ENCODE measurements around the gene USP9X. TPM values are rescaled to one million over a fixed set of nuclear protein-coding genes. Genes with fewer than 3 reads are reported as not detected.
A peak's percentile ranks its signal among the peaks of the same experiment; 100 is the strongest.
"Not testable (repeated sequence)": the region's sequence is repeated elsewhere in the genome, so short reads cannot be mapped to it uniquely, and the experiment has no call there.

The USP9X gene
- total RNA-seq, 2 experiments from 2014 or later = 38.0 to 46.0 TPM

GRCh38 chrX:41063276-41063675, 22.0 kb upstream of the USP9X start:
- ATAC-seq; CTCF ChIA-PET; H3K9me3 Mint-ChIP-seq (ENCODE audit: insufficient read depth); H3K4me1 Mint-ChIP-seq (ENCODE audit: low read depth); H3K4me3 Mint-ChIP-seq; H3K36me3 Mint-ChIP-seq (ENCODE audit: low read depth); H3K27me3 Mint-ChIP-seq (ENCODE audit: low read depth); DNase-seq; POLR2A ChIA-PET; H3K27ac Mint-ChIP-seq: not testable (repeated sequence)

DNA sequence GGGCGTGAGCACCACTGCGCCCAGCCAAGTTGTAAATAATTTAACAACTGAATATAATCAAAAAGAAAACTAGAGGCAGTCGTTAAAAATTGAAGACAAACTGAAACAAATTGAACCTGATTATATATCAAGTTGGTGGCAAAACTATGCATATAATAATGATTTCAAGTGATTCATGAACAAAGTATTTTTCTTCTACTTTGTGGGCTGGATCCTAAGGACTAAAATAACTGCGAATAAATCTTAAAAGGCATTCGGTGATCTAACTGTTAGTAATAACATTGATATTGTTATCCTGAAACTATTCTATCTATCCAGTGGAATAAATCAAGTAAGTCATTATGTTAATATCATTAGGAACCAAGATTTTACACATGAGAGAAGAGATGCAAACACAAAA, 21.2 kb upstream of the USP9X start:
- Mint-ChIP-seq H3K27me3 (ENCODE audit: low read depth) (no peaks in the 10 kb centered on the region), H3K9me3 (ENCODE audit: insufficient read depth) (no peaks in the 10 kb centered on the region), H3K4me1 (ENCODE audit: low read depth) (no peaks in the 10 kb centered on the region), H3K36me3 (ENCODE audit: low read depth) (no peaks in the 10 kb centered on the region), H3K4me3 (no peak overlapping the region), H3K27ac (no peak overlapping the region)
- no peak for DNase-seq
- ATAC-seq = no peak
- ChIA-PET CTCF (no interaction called here), POLR2A (no interaction called here)

GRCh38 chrX:41066391-41066790, 18.9 kb upstream of the USP9X start:
- no peak for DNase-seq
- H3K4me1 Mint-ChIP-seq (ENCODE audit: low read depth) = no peaks in the 10 kb centered on the region
- no peak for ATAC-seq
- H3K27ac Mint-ChIP-seq = no peak overlapping the region
- ChIA-PET POLR2A (no interaction called here), CTCF (interaction anchor here (0.9 kb wide), 1 partner anchor 71 kb away, joined by 3 read pairs; no protein-coding TSS in a partner anchor)
- no peaks in the 10 kb centered on the region for H3K9me3 Mint-ChIP-seq (ENCODE audit: insufficient read depth)
- H3K27me3 Mint-ChIP-seq (ENCODE audit: low read depth) = no peaks in the 10 kb centered on the region
- no peak overlapping the region for H3K4me3 Mint-ChIP-seq
- H3K36me3 Mint-ChIP-seq (ENCODE audit: low read depth) = no peaks in the 10 kb centered on the region

DNA sequence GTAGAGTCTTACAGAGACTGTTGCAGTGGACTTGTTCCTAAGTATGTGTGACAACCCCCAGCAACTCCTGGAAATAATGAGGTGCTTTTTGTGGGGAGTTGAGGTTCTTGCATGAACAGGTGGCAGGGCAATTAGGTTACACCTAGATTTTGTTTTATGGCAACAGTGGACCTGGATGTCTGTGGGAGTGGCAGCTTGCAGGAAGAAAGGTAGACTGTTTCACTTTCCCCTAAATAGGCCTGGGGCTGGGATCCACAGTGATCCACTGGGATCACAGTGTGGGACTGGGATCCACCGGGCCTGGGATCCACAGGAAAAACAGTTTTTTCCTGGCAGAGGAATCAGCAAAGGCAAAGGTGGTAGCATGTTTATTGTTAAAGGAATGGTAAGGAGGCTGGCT, 18.3 kb upstream of the USP9X start:
- Mint-ChIP-seq H3K4me3 (no peak overlapping the region), H3K9me3 (ENCODE audit: insufficient read depth) (no peaks in the 10 kb centered on the region), H3K36me3 (ENCODE audit: low read depth) (no peaks in the 10 kb centered on the region), H3K27ac (no peak overlapping the region), H3K4me1 (ENCODE audit: low read depth) (no peaks in the 10 kb centered on the region), H3K27me3 (ENCODE audit: low read depth) (no peaks in the 10 kb centered on the region)
- ChIA-PET POLR2A (no interaction called here), CTCF (interaction anchor here (0.9 kb wide), 1 partner anchor 71 kb away, joined by 3 read pairs; no protein-coding TSS in a partner anchor)
- no peak for ATAC-seq
- DNase-seq = no peak

- Mint-ChIP-seq H3K9me3 (ENCODE audit: insufficient read depth) (no peaks in the 10 kb centered on the region), H3K4me1 (ENCODE audit: low read depth) (no peaks in the 10 kb centered on the region), H3K27me3 (ENCODE audit: low read depth) (no peaks in the 10 kb centered on the region), H3K4me3 (no peak overlapping the region), H3K36me3 (ENCODE audit: low read depth) (no peaks in the 10 kb centered on the region), H3K27ac (no peak overlapping the region)
- ChIA-PET POLR2A (no interaction called here), CTCF (no interaction called here)
- ATAC-seq (no peak), DNase-seq (no peak)
Observed at GRCh38 chrX:41067721-41068120, 17.5 kb upstream of the USP9X start.

- no peak for DNase-seq
- no peaks in the 10 kb centered on the region for H3K4me1 Mint-ChIP-seq (ENCODE audit: low read depth)
- H3K27ac Mint-ChIP-seq = no peak overlapping the region
- no peaks in the 10 kb centered on the region for H3K27me3 Mint-ChIP-seq (ENCODE audit: low read depth)
- H3K4me3 Mint-ChIP-seq = no peak overlapping the region
- ChIA-PET POLR2A (no interaction called here), CTCF (no interaction called here)
- H3K9me3 Mint-ChIP-seq (ENCODE audit: insufficient read depth) = no peaks in the 10 kb centered on the region
- ATAC-seq = no peak
- H3K36me3 Mint-ChIP-seq (ENCODE audit: low read depth) = no peaks in the 10 kb centered on the region
Observed at GRCh38 chrX:41076742-41077141, 8.5 kb upstream of the USP9X start.

DNA sequence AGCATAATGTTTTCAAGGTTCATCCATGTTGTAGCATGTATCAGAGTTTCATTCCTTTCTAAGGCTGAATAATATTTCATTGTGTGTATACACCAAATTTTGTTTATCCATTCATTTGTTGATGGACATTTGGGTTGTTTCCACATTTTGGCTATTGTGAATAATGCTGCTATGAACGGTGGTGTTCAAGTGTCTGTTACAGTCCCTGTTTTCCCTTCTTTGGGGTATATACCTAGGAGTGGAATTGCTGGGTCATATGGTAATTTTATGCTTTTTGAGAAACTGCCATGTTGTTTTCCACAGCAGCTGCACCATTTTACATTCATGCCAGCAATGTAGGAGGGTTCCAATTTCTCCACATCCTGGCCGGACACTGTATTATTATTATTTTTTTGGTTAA, 3.4 kb upstream of the USP9X start:
- Mint-ChIP-seq H3K4me1 (ENCODE audit: low read depth) (peaks cover 7% of the 10 kb centered on the region), H3K9me3 (ENCODE audit: insufficient read depth) (no peaks in the 10 kb centered on the region), H3K27ac (no peak overlapping the region), H3K4me3 (no peak overlapping the region), H3K36me3 (ENCODE audit: low read depth) (peaks cover 2% of the 10 kb centered on the region), H3K27me3 (ENCODE audit: low read depth) (no peaks in the 10 kb centered on the region)
- DNase-seq (no peak), ATAC-seq (no peak)
- ChIA-PET CTCF (interaction anchor here (1.0 kb wide), 1 partner anchor 430 kb away, joined by 4 read pairs; no protein-coding TSS in a partner anchor), POLR2A (no interaction called here)

GRCh38 chrX:41082783-41083182, 2.5 kb upstream of the USP9X start:
- Mint-ChIP-seq H3K4me3 (no peak overlapping the region), H3K9me3 (ENCODE audit: insufficient read depth) (no peaks in the 10 kb centered on the region), H3K36me3 (ENCODE audit: low read depth) (peaks cover 6% of the 10 kb centered on the region), H3K4me1 (ENCODE audit: low read depth) (peaks cover 8% of the 10 kb centered on the region), H3K27me3 (ENCODE audit: low read depth) (no peaks in the 10 kb centered on the region), H3K27ac (no peak overlapping the region)
- DNase-seq (no peak), ATAC-seq (no peak)
- ChIA-PET CTCF (interaction anchor here (1.0 kb wide), 1 partner anchor 431 kb away, joined by 4 read pairs; no protein-coding TSS in a partner anchor), POLR2A (no interaction called here)

GRCh38 chrX:41084044-41084892, 977 bp upstream of the USP9X start:
- peaks cover 19% of the 10 kb centered on the region for H3K36me3 Mint-ChIP-seq (ENCODE audit: low read depth)
- no peaks in the 10 kb centered on the region for H3K27me3 Mint-ChIP-seq (ENCODE audit: low read depth)
- no peaks in the 10 kb centered on the region for H3K9me3 Mint-ChIP-seq (ENCODE audit: insufficient read depth)
- ChIA-PET POLR2A (interaction anchor here (0.6 to 3.2 kb wide), 17 partner anchors 11 to 441 kb away, joined by 3 to 21 read pairs (median 4); partner anchors contain the start of gene MED14), CTCF (no interaction called here)
- ATAC-seq (peak; percentile 72), DNase-seq (peak; percentile 96)
- H3K4me3 Mint-ChIP-seq = peak overlapping the region; percentile 77
- H3K4me1 Mint-ChIP-seq (ENCODE audit: low read depth) = peaks cover 21% of the 10 kb centered on the region
- H3K27ac Mint-ChIP-seq = peak overlapping the region; percentile 100

- peak overlapping the region; percentile 77 for H3K4me3 Mint-ChIP-seq
- ATAC-seq (peak; percentile 43), DNase-seq (peak; percentile 75)
- ChIA-PET CTCF (interaction anchor here (1.4 to 2.7 kb wide), 2 partner anchors 30 to 432 kb away, joined by 3 to 18 read pairs; no protein-coding TSS in a partner anchor), POLR2A (interaction anchor here (0.6 to 3.2 kb wide), 18 partner anchors 9 to 446 kb away, joined by 3 to 21 read pairs (median 4); partner anchors contain the start of genes CXorf38 and MED14)
- no peaks in the 10 kb centered on the region for H3K9me3 Mint-ChIP-seq (ENCODE audit: insufficient read depth)
- peaks cover 22% of the 10 kb centered on the region for H3K36me3 Mint-ChIP-seq (ENCODE audit: low read depth)
- peak overlapping the region; percentile 100 for H3K27ac Mint-ChIP-seq
- H3K4me1 Mint-ChIP-seq (ENCODE audit: low read depth) = peaks cover 29% of the 10 kb centered on the region
- no peaks in the 10 kb centered on the region for H3K27me3 Mint-ChIP-seq (ENCODE audit: low read depth)
Observed at GRCh38 chrX:41085512-41085877, 250 bp downstream of the USP9X start.

DNA sequence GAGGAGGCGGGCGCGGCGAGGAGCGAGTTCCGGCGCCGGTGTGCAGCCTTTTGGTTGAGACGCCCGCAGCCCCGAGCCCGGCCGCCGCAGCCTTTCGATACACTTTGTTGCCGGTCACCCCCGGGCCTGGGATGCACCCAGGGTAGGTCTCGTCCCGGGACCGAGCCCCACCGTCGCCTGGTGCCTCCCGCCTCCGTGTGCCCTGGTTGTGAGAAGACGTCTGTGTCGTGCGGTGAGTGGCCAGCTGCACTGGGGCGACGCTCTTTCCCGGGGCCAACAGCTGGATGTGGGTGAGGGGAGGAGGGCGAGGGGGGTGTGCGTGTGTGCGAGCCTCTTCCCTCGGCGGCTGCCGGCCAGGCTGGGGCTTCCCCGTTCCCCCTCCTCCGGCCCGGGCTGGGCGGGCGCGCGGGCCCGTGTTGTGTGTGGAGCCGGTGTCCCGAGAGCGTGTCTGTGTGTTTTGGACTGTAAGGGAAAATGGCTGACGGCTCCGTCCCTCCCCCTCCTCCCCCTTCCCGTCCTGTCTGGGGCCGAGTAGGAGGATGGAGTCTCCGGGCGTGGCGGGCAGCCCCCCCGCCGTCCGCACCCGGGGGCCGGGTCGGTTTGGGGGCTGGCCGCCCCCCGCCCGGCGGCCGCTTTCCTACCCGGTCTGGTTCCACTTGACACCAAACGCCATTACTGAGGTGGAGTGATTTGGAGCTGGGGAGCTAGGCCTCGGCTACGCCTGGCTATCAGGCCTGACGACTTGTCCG, 807 bp downstream of the USP9X start:
- Mint-ChIP-seq H3K27ac (peak overlapping the region; percentile 100), H3K4me1 (ENCODE audit: low read depth) (peaks cover 33% of the 10 kb centered on the region), H3K36me3 (ENCODE audit: low read depth) (peaks cover 22% of the 10 kb centered on the region), H3K4me3 (peak overlapping the region; percentile 77), H3K9me3 (ENCODE audit: insufficient read depth) (no peaks in the 10 kb centered on the region), H3K27me3 (ENCODE audit: low read depth) (no peaks in the 10 kb centered on the region)
- ATAC-seq (peak; percentile 12), DNase-seq (peak; percentile 56)
- ChIA-PET CTCF (interaction anchor here (1.3 to 2.7 kb wide), 3 partner anchors 30 to 433 kb away, joined by 3 to 18 read pairs (median 3); no protein-coding TSS in a partner anchor), POLR2A (interaction anchor here (0.8 to 3.2 kb wide), 17 partner anchors 8 to 438 kb away, joined by 3 to 21 read pairs (median 5); partner anchors contain the start of genes CXorf38 and MED14)

GRCh38 chrX:41086627-41086932, 1.3 kb downstream of the USP9X start:
- no peak for DNase-seq
- Mint-ChIP-seq H3K27me3 (ENCODE audit: low read depth) (no peaks in the 10 kb centered on the region), H3K9me3 (ENCODE audit: insufficient read depth) (no peaks in the 10 kb centered on the region), H3K27ac (peak overlapping the region; percentile 88), H3K4me3 (peak overlapping the region; percentile 77), H3K36me3 (ENCODE audit: low read depth) (peaks cover 22% of the 10 kb centered on the region), H3K4me1 (ENCODE audit: low read depth) (peaks cover 36% of the 10 kb centered on the region)
- ChIA-PET CTCF (interaction anchor here (1.3 to 2.7 kb wide), 4 partner anchors 29 to 435 kb away, joined by 3 to 18 read pairs (median 5); no protein-coding TSS in a partner anchor), POLR2A (interaction anchor here (1.1 to 3.2 kb wide), 8 partner anchors 10 to 351 kb away, joined by 3 to 21 read pairs (median 16); partner anchors contain the start of gene MED14)
- ATAC-seq = no peak

Measured in activated CD8-positive, alpha-beta T cell treated with anti-CD3 and anti-CD28 coated beads, Interleukin-2, amount 10 ng/mL, durations not matched to agents 7 days and 5 days (primary cell).